Bronchial epithelial cell (primary cell): Measurements from ENCODE around the gene GAN. TPM values are rescaled to one million over a fixed set of nuclear protein-coding genes. Genes with fewer than 3 reads are reported as not detected.

Experiments
- DNase-seq: peaks from one replicate; pipeline ENCODE4 v3.0.0-alpha.2; 2010; ENCODE audit warnings: low read depth
- FAIRE-seq: peaks from 2 replicates; lab custom pipeline; 2011; peaks lifted over from hg19 to GRCh38; lab: Jason Lieb, UNC
- H3K27me3 ChIP-seq: 2 replicates; pipeline ENCODE4 v1.5.1; 2011; ENCODE audit warnings: low read length; ENCODE audit not compliant: control insufficient read depth, insufficient read depth
- H3K36me3 ChIP-seq: 2 replicates; pipeline ENCODE4 v1.5.1; 2011; ENCODE audit warnings: low read length; ENCODE audit not compliant: control insufficient read depth, insufficient read depth
- H3K4me3 ChIP-seq: 2 replicates; pipeline ENCODE4 v1.5.1; 2011; ENCODE audit warnings: mild to moderate bottlenecking, low read depth, low read length, control low read depth
- total RNA-seq: library from RNA; depleted of rRNA; stranded (reverse); fragments of >200 nt; gene quantifications from 2 replicates; pipeline ENCODE4 v1.2.1, GENCODE V29; 2014
- TF ChIP-seq, protein P1 (sequence below): IDR thresholded peaks from 2 replicates; pipeline ENCODE4 v1.5.1; 2011; ENCODE audit warnings: mild to moderate bottlenecking, moderate library complexity, low read length, control low read depth, inconsistent platforms; ENCODE audit not compliant: insufficient read depth, severe bottlenecking

Gene GAN
- total RNA-seq, 1 donor from 2014 or later: 13.7 TPM

DNA sequence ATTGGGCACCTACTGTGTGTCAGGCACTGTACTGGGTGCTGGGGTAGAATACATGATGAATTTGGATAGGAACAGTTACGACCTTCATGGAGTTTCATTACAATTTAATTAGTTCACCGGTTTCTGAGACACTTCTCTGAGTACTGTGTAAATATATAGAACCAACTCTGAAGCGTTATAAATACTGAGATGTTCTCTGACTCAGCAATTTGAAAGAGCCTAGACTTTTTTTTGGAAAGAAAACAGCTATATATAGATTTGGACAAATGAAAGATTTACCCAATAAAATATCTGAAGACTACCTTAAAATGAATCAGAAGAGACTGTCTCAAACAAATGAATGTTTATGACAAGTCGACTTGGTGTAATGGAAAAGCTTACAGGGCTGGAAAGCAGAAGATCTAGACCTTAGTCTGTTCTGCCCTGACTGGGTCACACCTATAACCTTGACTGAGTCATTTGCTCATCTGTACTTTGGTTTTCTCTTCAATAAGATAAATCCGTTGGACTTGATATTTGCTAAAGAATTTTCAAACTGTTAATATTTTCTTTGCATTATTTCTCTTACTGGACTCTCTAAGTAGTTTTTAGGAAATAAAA, 4.6 kb upstream of the GAN start:
- H3K4me3 ChIP-seq: no peak overlapping the region
- no peaks in the 10 kb centered on the region for H3K27me3 ChIP-seq
- no peaks in the 10 kb centered on the region for H3K36me3 ChIP-seq
- no peak for DNase-seq
- no peak for FAIRE-seq
- TF ChIP-seq, protein P1, sequence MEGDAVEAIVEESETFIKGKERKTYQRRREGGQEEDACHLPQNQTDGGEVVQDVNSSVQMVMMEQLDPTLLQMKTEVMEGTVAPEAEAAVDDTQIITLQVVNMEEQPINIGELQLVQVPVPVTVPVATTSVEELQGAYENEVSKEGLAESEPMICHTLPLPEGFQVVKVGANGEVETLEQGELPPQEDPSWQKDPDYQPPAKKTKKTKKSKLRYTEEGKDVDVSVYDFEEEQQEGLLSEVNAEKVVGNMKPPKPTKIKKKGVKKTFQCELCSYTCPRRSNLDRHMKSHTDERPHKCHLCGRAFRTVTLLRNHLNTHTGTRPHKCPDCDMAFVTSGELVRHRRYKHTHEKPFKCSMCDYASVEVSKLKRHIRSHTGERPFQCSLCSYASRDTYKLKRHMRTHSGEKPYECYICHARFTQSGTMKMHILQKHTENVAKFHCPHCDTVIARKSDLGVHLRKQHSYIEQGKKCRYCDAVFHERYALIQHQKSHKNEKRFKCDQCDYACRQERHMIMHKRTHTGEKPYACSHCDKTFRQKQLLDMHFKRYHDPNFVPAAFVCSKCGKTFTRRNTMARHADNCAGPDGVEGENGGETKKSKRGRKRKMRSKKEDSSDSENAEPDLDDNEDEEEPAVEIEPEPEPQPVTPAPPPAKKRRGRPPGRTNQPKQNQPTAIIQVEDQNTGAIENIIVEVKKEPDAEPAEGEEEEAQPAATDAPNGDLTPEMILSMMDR: no peak

- Histone ChIP-seq H3K4me3 (no peak overlapping the region), H3K36me3 (no peaks in the 10 kb centered on the region), H3K27me3 (no peaks in the 10 kb centered on the region)
- TF ChIP-seq, protein P1: no peak
- FAIRE-seq: no peak
- no peak for DNase-seq
These were observed 3.0 kb upstream of the GAN start for GRCh38 chr16:81311762-81312161.

DNA sequence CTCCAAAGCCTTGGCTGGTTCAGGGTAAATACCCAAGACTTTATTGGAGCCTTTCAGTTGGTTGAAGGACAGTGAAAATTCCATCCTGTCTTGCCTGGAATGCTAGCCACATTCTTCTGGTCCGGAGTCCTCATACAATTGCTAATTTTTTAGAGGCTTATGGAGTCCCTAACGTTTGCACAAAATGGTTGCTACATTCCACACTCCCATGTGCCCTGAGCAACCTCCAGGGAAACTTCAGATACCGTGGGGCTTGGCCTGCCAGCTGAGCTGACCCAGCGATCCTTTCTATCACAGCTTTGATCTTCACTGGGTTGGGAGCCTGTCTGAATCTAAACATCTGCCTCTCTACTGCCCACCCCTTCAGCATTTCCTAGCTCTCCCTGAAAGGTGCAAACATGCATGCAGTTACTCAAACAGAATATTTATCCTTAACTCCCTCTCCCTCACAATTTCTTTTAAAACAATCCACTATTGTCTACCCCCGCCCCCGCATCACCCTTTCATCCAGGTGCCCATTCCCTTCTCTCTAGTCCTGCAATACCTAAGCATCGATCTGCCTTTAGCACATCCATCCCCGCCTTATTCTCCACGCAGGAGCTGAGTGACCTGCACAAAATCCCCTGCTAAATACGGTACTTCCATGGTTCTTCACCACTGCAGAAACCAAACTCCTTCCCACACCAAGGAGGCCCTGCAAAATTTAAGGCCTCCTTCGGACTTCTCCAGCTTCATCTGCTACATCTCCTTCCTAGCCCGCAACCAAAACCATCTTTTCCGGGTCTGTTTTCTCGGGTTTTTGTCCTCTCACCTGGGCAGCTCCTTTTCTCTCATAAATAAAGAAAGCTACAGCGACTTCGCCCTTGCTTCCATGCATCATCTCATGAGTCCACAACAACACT, 810 bp upstream of the GAN start:
- Histone ChIP-seq H3K36me3 (no peaks in the 10 kb centered on the region), H3K4me3 (peak overlapping the region; percentile 60), H3K27me3 (no peaks in the 10 kb centered on the region)
- no peak for DNase-seq
- TF ChIP-seq, protein P1: no peak
- FAIRE-seq: no peak

DNA sequence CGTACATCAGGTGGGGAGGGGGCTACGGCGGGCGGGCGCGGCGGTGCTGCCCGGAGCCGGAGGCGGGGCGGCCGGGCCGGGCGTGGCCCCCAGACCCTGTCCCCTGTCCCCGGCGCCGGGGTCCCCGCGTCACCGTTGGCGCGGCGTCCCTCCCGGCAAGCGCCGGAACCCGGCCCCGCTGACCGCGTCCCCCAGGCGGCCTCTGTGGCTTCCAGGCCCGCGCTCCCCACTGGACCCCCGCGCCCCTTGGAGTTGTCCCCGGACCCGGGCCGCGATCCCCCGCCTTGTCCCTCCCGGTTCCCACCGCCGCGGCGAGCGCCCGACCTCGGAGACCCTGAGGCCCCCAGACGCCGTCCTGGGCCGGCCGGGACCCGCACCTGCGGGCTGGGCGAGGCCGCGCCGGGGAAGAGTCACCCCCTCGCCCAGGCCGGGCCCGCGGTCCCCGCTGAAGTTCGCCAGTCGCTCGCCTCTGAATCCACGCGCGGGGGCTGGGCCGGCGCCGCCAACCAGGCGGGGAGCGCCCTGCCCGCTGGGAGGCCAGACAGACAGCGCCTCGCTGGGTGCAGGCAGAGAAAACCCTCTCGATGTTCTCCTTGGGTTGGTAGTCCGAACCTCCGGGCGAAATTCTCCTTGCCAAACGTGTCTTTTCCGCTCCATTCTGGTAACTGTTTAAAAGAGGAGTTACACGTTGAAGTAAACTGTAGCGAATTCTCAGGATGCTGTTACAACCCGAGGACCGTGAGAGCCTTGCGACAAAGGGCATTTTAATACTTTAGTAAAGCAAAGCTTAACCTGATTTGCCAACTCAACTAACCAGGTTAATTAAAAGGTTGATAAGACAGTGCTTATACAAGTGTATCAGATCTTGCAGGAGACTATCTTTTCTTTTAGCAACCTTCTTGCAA, 761 bp downstream of the GAN start:
- no peak for FAIRE-seq

DNA sequence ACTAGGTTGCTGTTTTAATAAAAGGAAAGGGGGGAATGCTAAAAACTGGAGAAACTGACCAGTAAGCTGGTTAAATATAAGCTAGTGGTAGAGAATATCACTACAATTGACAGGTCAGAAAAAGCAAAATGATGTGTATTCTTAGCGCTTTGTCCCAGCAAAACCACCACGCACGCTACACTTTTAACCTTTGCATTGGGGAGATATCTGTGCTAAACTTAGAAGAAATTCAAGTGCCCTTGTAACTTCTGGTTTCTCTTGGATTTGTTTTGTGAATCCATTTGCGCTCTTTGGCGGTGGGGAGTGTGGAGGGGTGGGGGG, 1.4 kb downstream of the GAN start:
- FAIRE-seq (no peak), DNase-seq (no peak)
- H3K36me3 ChIP-seq: no peaks in the 10 kb centered on the region
- H3K4me3 ChIP-seq: peak overlapping the region; percentile 60
- TF ChIP-seq, protein P1: no peak
- H3K27me3 ChIP-seq: no peaks in the 10 kb centered on the region

More for the DNA sequence above, 761 bp downstream of the GAN start:
- Histone ChIP-seq H3K36me3 (no peaks in the 10 kb centered on the region), H3K4me3 (peak overlapping the region; percentile 60), H3K27me3 (no peaks in the 10 kb centered on the region)
- TF ChIP-seq, protein P1: peak; percentile 15
- peak; percentile 42 for DNase-seq
